HCT116 (cell line): ENCODE measurements around the gene N4BP3. TPM values are rescaled to one million over a fixed set of nuclear protein-coding genes. Genes with fewer than 3 reads are reported as not detected.

Experiments
- ATAC-seq: fragments of 200-7000 bp; cut with Tn5 transposase; 2 replicates; pipeline ENCODE4 v1.9.1; 2020; ENCODE audit warnings: mild to moderate bottlenecking, moderate library complexity
- BruUV-seq: library from RNA; stranded (reverse); fragments of 400-500 nt; replicated peaks from 2 replicates; lab custom pipeline; 2021; lab: Mats Ljungman, UMichigan
- CTCF ChIA-PET: fragments of 300-600 bp; sonication (Branson Sonifier 250); formaldehyde crosslinking; loops from one replicate; lab custom pipeline; 2021; ENCODE audit warnings: antibody characterized with exemption; lab: Charles Lee
- POLR2A ChIA-PET: fragments of 300-600, 350-600 bp; sonication (Branson Sonifier 250); formaldehyde crosslinking; loops from one replicate; lab custom pipeline; 2021; ENCODE audit warnings: antibody characterized with exemption; lab: Charles Lee
- RAD21 ChIA-PET, 2 experiments: fragments of 300-600 bp; sonication (Branson Sonifier 250); formaldehyde crosslinking; loops; one replicate each; lab custom pipeline; 2023; ENCODE audit warnings: low total read pairs in 2 of 2; ENCODE audit not compliant: uncharacterized antibody in 2 of 2, unreplicated experiment in 2 of 2, low non-redundant PET in 1 of 2; lab: Charles Lee
- DNase-seq: peaks from one replicate; pipeline ENCODE4 v3.0.0-alpha.2; 2010; ENCODE audit warnings: low read depth, low spot score
- H2AFZ ChIP-seq: fragments of 200-600 bp; shearing (Covaris generic), sonication (generic); 2 replicates; pipeline ENCODE4 v1.6.1; 2017; ENCODE audit warnings: low read depth, mixed run types, mixed read lengths, antibody characterized with exemption, low read length; ENCODE audit not compliant: poor library complexity, severe bottlenecking
- H3K27ac ChIP-seq: 2 replicates; pipeline ENCODE4 v1.5.1; 2012; ENCODE audit warnings: low read depth, low read length
- H3K27me3 ChIP-seq: fragments of 200-600 bp; sonication (generic); 2 replicates; pipeline ENCODE4 v1.6.1; 2016; ENCODE audit warnings: mixed run types, low read length, mixed read lengths; ENCODE audit not compliant: insufficient read depth
- H3K36me3 ChIP-seq, 2 experiments: fragments of 200-500 bp in 1 of 2; fragments of 200-600 bp in 1 of 2; sonication (Bioruptor generic) in 1 of 2; sonication (generic) in 1 of 2; 2 replicates each; pipeline versions ENCODE4 v1.5.1 to v1.6.1; 2014 to 2016; ENCODE audit warnings: low read length in 2 of 2, inconsistent platforms in 1 of 2, mixed read lengths in 1 of 2, mixed run types in 1 of 2; ENCODE audit not compliant: insufficient read depth in 2 of 2, control insufficient read depth in 1 of 2
- H3K4me1 ChIP-seq, 2 experiments: fragments of 200-600 bp in 1 of 2; sonication (generic) in 1 of 2; 2 replicates each; pipeline versions ENCODE4 v1.5.1 to v1.6.1; 2012 to 2017; ENCODE audit warnings: low read length in 2 of 2, inconsistent platforms in 1 of 2, mild to moderate bottlenecking in 1 of 2, mixed read lengths in 1 of 2, mixed run types in 1 of 2, moderate library complexity in 1 of 2; ENCODE audit not compliant: insufficient read depth in 2 of 2, control insufficient read depth in 1 of 2
- H3K4me2 ChIP-seq: fragments of 200-600 bp; sonication (generic); 2 replicates; pipeline ENCODE4 v1.6.1; 2017; ENCODE audit warnings: mixed run types, low read length, mixed read lengths
- H3K4me3 ChIP-seq, 2 experiments: fragments of 200-600 bp in 1 of 2; sonication (generic) in 1 of 2; replicated peaks in 1 of 2; 2 replicates each; pipeline ENCODE4 v1.5.1; 2011 to 2016; ENCODE audit warnings: low read length in 2 of 2, control low read depth in 1 of 2, low read depth in 1 of 2, mild to moderate bottlenecking in 1 of 2, mixed read lengths in 1 of 2, mixed run types in 1 of 2
- H3K79me2 ChIP-seq: fragments of 200-600 bp; sonication (generic); 2 replicates; pipeline ENCODE4 v1.6.1; 2017; ENCODE audit warnings: mild to moderate bottlenecking, mixed run types, low read length, moderate library complexity, mixed read lengths; ENCODE audit not compliant: insufficient read depth
- H3K9ac ChIP-seq: fragments of 200-600 bp; sonication (generic); 2 replicates; pipeline ENCODE4 v1.6.1; 2016; ENCODE audit warnings: low read length, mixed read lengths
- H3K9me2 ChIP-seq: fragments of 200-600 bp; sonication (generic), shearing (Covaris generic); 2 replicates; pipeline ENCODE4 v1.6.1; 2017; ENCODE audit warnings: mixed run types, mild to moderate bottlenecking, moderate library complexity; ENCODE audit not compliant: insufficient read depth
- H3K9me3 ChIP-seq, 2 experiments: fragments of 200-500 bp in 1 of 2; fragments of 200-600 bp in 1 of 2; sonication (Bioruptor generic) in 1 of 2; sonication (generic) in 1 of 2; 2 replicates each; pipeline ENCODE4 v1.6.1; 2014 to 2017; ENCODE audit warnings: low read length in 2 of 2, mixed read lengths in 2 of 2, inconsistent platforms in 1 of 2, low read depth in 1 of 2, mild to moderate bottlenecking in 1 of 2, mixed run types in 1 of 2, moderate library complexity in 1 of 2; ENCODE audit not compliant: control insufficient read depth in 1 of 2, insufficient read depth in 1 of 2
- H4K20me1 ChIP-seq: fragments of 200-600 bp; sonication (generic), shearing (Covaris generic); 2 replicates; pipeline ENCODE4 v1.6.1; 2017; ENCODE audit warnings: mixed run types, mild to moderate bottlenecking, moderate library complexity; ENCODE audit not compliant: insufficient read depth
- CBX3 ChIP-seq: IDR thresholded peaks from 2 replicates; pipeline ENCODE4 v1.6.1; 2012; ENCODE audit warnings: low read depth
- CEBPB ChIP-seq: IDR thresholded peaks from 2 replicates; pipeline ENCODE4 v1.6.1; 2012; ENCODE audit warnings: low read depth
- EZH2phosphoT487 ChIP-seq: fragments of 200-600 bp; IDR thresholded peaks from 2 replicates; pipeline ENCODE4 v1.6.1; 2018; ENCODE audit warnings: antibody characterized with exemption, borderline replicate concordance
- FOSL1 ChIP-seq: IDR thresholded peaks from 2 replicates; pipeline ENCODE4 v1.6.1; 2012; ENCODE audit warnings: low read depth
- RAD21 ChIP-seq: IDR thresholded peaks from 2 replicates; pipeline ENCODE4 v1.6.1; 2012; ENCODE audit warnings: low read depth, mild to moderate bottlenecking
- SIN3A ChIP-seq: IDR thresholded peaks from 2 replicates; pipeline ENCODE4 v1.6.1; 2012; ENCODE audit warnings: low read depth
- SP1 ChIP-seq: IDR thresholded peaks from 2 replicates; pipeline ENCODE4 v1.6.1; 2012; ENCODE audit warnings: low read depth
- ZFX ChIP-seq: fragments of 450-650 bp; IDR thresholded peaks from 2 replicates; pipeline ENCODE4 v1.6.1; 2017
- ZNF274 ChIP-seq: fragments of 200-500 bp; sonication (Bioruptor generic); IDR thresholded peaks from 2 replicates; pipeline ENCODE4 v1.6.1; 2014; ENCODE audit warnings: mild to moderate bottlenecking, low read depth, low read length, inconsistent platforms
- intact Hi-C: fragments of 100-400 bp; cut with micrococcal nuclease; formaldehyde crosslinking; loops from 2 replicates; pipeline ENCODE4 v1.10.0; 2022
- total RNA-seq: library from RNA; stranded (reverse); gene quantifications from one replicate; pipeline ENCODE4 v1.2.1, GENCODE V29; 2021; ENCODE audit not compliant: unreplicated experiment
- TF ChIP-seq, protein P1 (sequence below): IDR thresholded peaks from 2 replicates; pipeline ENCODE4 v1.6.1; 2012
- TF ChIP-seq, protein P2 (sequence below): IDR thresholded peaks from 2 replicates; pipeline ENCODE4 v1.6.1; 2011; ENCODE audit warnings: mild to moderate bottlenecking, low read length, moderate library complexity; ENCODE audit not compliant: insufficient replicate concordance; ENCODE audit errors: extremely low read depth
- TF ChIP-seq, protein P3 (sequence below): IDR thresholded peaks from 2 replicates; pipeline ENCODE4 v1.6.1; 2012

The N4BP3 gene
- total RNA-seq, 1 experiment from 2014 or later, result 5.2 TPM

DNA sequence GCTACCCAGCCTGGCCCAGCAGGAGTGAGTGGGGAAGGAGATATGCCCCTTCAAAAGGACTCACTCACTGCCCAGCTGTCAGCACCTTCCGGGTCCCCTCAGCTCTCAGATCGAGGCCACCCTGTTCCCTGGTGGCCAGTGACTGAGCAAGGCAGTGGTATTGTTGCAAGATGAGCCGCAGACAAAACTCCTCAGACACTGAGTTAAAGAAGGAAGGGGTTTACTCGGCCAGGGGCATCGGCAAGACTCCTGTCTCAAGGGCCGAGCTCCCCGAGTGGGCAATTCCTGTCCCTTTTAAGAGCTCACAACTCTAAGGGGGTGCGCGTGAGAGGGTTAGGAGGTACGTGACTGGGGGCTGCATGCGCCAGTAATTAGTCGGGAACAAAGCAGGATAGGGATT, 9.7 kb upstream of the N4BP3 start:
- no peak overlapping the region for H3K9ac ChIP-seq
- ChIA-PET RAD21 (no interaction called here), CTCF (no interaction called here), POLR2A (no interaction called here)
- H3K36me3 ChIP-seq, result no peaks in the 10 kb centered on the region
- TF ChIP-seq ZNF274 (no peak), CEBPB (no peak), ZFX (no peak)
- TF ChIP-seq, protein P1, sequence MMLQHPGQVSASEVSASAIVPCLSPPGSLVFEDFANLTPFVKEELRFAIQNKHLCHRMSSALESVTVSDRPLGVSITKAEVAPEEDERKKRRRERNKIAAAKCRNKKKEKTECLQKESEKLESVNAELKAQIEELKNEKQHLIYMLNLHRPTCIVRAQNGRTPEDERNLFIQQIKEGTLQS, result no peak
- H3K9me2 ChIP-seq, result no peaks in the 10 kb centered on the region
- no peak overlapping the region for H2AFZ ChIP-seq
- no peak for DNase-seq
- no peaks in the 10 kb centered on the region for H3K27me3 ChIP-seq
- H3K4me2 ChIP-seq, result no peak overlapping the region
- H3K9me3 ChIP-seq, result no peaks in the 10 kb centered on the region
- no peaks in the 10 kb centered on the region for H3K79me2 ChIP-seq
- H3K4me3 ChIP-seq, result no peak overlapping the region
- no TSS peak for BruUV-seq
- intact Hi-C loops, result no loop called here
- H3K4me1 ChIP-seq, result peaks cover under 1 to 3% of the 10 kb centered on the region in 2 experiments; a peak in 3 of 4 replicates
- H3K27ac ChIP-seq, result no peak overlapping the region
- ATAC-seq, result no peak
- no peaks in the 10 kb centered on the region for H4K20me1 ChIP-seq

DNA sequence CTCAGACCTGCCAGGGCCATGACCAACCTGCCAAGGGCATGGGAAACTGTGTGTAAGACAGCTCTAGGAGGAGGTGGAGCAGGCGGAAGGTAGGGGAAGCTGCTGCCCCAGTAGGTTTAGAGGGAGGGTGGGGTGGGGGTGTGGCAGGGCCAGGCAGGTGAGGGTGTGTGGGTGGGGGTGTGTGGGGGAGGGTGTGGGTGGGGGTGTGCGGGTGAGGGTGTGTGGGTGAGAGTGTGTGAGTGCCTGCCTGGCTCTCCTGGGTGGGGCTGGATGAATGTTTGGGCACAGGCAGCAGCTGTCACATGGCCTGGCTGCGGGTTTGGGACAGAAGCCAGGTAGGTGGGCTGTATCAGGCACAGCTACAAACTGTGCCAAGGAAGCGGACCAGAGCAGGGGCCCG, 8.8 kb upstream of the N4BP3 start:
- H2AFZ ChIP-seq, result no peak overlapping the region
- DNase-seq, result no peak
- TF ChIP-seq EZH2phosphoT487 (no peak), RAD21 (no peak), CBX3 (no peak), SIN3A (no peak), SP1 (no peak), ZNF274 (no peak), CEBPB (no peak), FOSL1 (no peak)
- TF ChIP-seq, protein P2, sequence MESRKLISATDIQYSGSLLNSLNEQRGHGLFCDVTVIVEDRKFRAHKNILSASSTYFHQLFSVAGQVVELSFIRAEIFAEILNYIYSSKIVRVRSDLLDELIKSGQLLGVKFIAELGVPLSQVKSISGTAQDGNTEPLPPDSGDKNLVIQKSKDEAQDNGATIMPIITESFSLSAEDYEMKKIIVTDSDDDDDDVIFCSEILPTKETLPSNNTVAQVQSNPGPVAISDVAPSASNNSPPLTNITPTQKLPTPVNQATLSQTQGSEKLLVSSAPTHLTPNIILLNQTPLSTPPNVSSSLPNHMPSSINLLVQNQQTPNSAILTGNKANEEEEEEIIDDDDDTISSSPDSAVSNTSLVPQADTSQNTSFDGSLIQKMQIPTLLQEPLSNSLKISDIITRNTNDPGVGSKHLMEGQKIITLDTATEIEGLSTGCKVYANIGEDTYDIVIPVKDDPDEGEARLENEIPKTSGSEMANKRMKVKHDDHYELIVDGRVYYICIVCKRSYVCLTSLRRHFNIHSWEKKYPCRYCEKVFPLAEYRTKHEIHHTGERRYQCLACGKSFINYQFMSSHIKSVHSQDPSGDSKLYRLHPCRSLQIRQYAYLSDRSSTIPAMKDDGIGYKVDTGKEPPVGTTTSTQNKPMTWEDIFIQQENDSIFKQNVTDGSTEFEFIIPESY, result no peak
- TF ChIP-seq, protein P3, sequence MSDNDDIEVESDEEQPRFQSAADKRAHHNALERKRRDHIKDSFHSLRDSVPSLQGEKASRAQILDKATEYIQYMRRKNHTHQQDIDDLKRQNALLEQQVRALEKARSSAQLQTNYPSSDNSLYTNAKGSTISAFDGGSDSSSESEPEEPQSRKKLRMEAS, result no peak
- TF ChIP-seq, all 23 proteins: peak for 0
- BruUV-seq, result no TSS peak
- no peak overlapping the region for H3K27ac ChIP-seq
- intact Hi-C loops, result no loop called here
- H3K9me2 ChIP-seq, result no peaks in the 10 kb centered on the region
- ChIA-PET POLR2A (no interaction called here), RAD21 (no interaction called here), CTCF (no interaction called here)
- no peak overlapping the region for H3K4me2 ChIP-seq
- H3K79me2 ChIP-seq, result no peaks in the 10 kb centered on the region
- H3K36me3 ChIP-seq, result no peaks in the 10 kb centered on the region
- H3K4me3 ChIP-seq, result no peak overlapping the region
- H3K9me3 ChIP-seq, result no peaks in the 10 kb centered on the region
- H3K9ac ChIP-seq, result no peak overlapping the region
- no peaks in the 10 kb centered on the region for H3K27me3 ChIP-seq
- no peaks in the 10 kb centered on the region for H4K20me1 ChIP-seq
- no peak for ATAC-seq
- peaks cover 7 to 8% of the 10 kb centered on the region in 2 experiments for H3K4me1 ChIP-seq
